ENCODE data around the gene ANKRD17. TPM values are rescaled to one million over a fixed set of nuclear protein-coding genes. Genes with fewer than 3 reads are reported as not detected.
"Not testable (repeated sequence)": the region's sequence is repeated elsewhere in the genome, so short reads cannot be mapped to it uniquely, and the experiment has no call there.

ANKRD17 gene
- total RNA-seq, 3 donors from 2014 or later = 65.7 to 66.2 (median 66.1) TPM

GRCh38 chr4:73230865-73231517, 27.6 kb downstream of the ANKRD17 start:
- DNase-seq = no peak
- H3K36me3 Mint-ChIP-seq (ENCODE audit: insufficient read depth) = peaks cover 33% of the 10 kb centered on the region
- H3K27me3 Mint-ChIP-seq (ENCODE audit: low read depth) = no peaks in the 10 kb centered on the region
- H3K4me1 Mint-ChIP-seq (ENCODE audit: low read depth) = peaks cover 13% of the 10 kb centered on the region
- H3K4me3 Mint-ChIP-seq = no peak overlapping the region
- no peak for ATAC-seq
- no peaks in the 10 kb centered on the region for H3K9me3 Mint-ChIP-seq

GRCh38 chr4:73228800-73229199, 29.8 kb downstream of the ANKRD17 start:
- Mint-ChIP-seq H3K36me3 (ENCODE audit: insufficient read depth) (peaks cover 20% of the 10 kb centered on the region), H3K4me1 (ENCODE audit: low read depth) (peaks cover 18% of the 10 kb centered on the region)
- not testable (repeated sequence) for ATAC-seq; DNase-seq; H3K27me3 Mint-ChIP-seq (ENCODE audit: low read depth); H3K4me3 Mint-ChIP-seq; H3K9me3 Mint-ChIP-seq

GRCh38 chr4:73224886-73225285, 33.7 kb downstream of the ANKRD17 start:
- no peak for ATAC-seq
- Mint-ChIP-seq H3K4me3 (no peak overlapping the region), H3K4me1 (ENCODE audit: low read depth) (peaks cover 31% of the 10 kb centered on the region), H3K36me3 (ENCODE audit: insufficient read depth) (peaks cover 7% of the 10 kb centered on the region), H3K27me3 (ENCODE audit: low read depth) (no peaks in the 10 kb centered on the region), H3K9me3 (no peaks in the 10 kb centered on the region)
- no peak for DNase-seq

GRCh38 chr4:73223258-73223650, 35.3 kb downstream of the ANKRD17 start:
- Mint-ChIP-seq H3K9me3 (no peaks in the 10 kb centered on the region), H3K36me3 (ENCODE audit: insufficient read depth) (peaks cover 2% of the 10 kb centered on the region), H3K4me1 (ENCODE audit: low read depth) (peaks cover 41% of the 10 kb centered on the region), H3K27me3 (ENCODE audit: low read depth) (no peaks in the 10 kb centered on the region), H3K4me3 (peak overlapping the region; percentile 13)
- DNase-seq (no peak), ATAC-seq (no peak)

GRCh38 chr4:73222466-73223257, 35.9 kb downstream of the ANKRD17 start:
- no peak overlapping the region for H3K4me3 Mint-ChIP-seq
- H3K36me3 Mint-ChIP-seq (ENCODE audit: insufficient read depth) = peaks cover 2% of the 10 kb centered on the region
- H3K9me3 Mint-ChIP-seq = no peaks in the 10 kb centered on the region
- peak; percentile 21 for DNase-seq
- no peaks in the 10 kb centered on the region for H3K27me3 Mint-ChIP-seq (ENCODE audit: low read depth)
- peaks cover 41% of the 10 kb centered on the region for H3K4me1 Mint-ChIP-seq (ENCODE audit: low read depth)
- ATAC-seq = peak; percentile 100

- Mint-ChIP-seq H3K27me3 (ENCODE audit: low read depth) (no peaks in the 10 kb centered on the region), H3K4me3 (peak overlapping the region; percentile 64), H3K4me1 (ENCODE audit: low read depth) (peaks cover 46% of the 10 kb centered on the region), H3K9me3 (no peaks in the 10 kb centered on the region), H3K36me3 (ENCODE audit: insufficient read depth) (peaks cover 2% of the 10 kb centered on the region)
- DNase-seq (no peak), ATAC-seq (no peak)
Measured at GRCh38 chr4:73221734-73222133, 36.9 kb downstream of the ANKRD17 start.

- ATAC-seq = no peak
- H3K36me3 Mint-ChIP-seq (ENCODE audit: insufficient read depth) = peaks cover 4% of the 10 kb centered on the region
- no peak overlapping the region for H3K4me3 Mint-ChIP-seq
- no peak for DNase-seq
- peaks cover 50% of the 10 kb centered on the region for H3K4me1 Mint-ChIP-seq (ENCODE audit: low read depth)
- no peaks in the 10 kb centered on the region for H3K9me3 Mint-ChIP-seq
- no peaks in the 10 kb centered on the region for H3K27me3 Mint-ChIP-seq (ENCODE audit: low read depth)
Measured at GRCh38 chr4:73220815-73221214, 37.8 kb downstream of the ANKRD17 start.

- H3K27me3 Mint-ChIP-seq (ENCODE audit: low read depth) = no peaks in the 10 kb centered on the region
- ATAC-seq (no peak), DNase-seq (no peak)
- H3K36me3 Mint-ChIP-seq (ENCODE audit: insufficient read depth) = peaks cover 13% of the 10 kb centered on the region
- no peak overlapping the region for H3K4me3 Mint-ChIP-seq
- H3K4me1 Mint-ChIP-seq (ENCODE audit: low read depth) = peaks cover 39% of the 10 kb centered on the region
- no peaks in the 10 kb centered on the region for H3K9me3 Mint-ChIP-seq
Measured at GRCh38 chr4:73213916-73214653, 44.5 kb downstream of the ANKRD17 start.

- peaks cover 38% of the 10 kb centered on the region for H3K4me1 Mint-ChIP-seq (ENCODE audit: low read depth)
- H3K27me3 Mint-ChIP-seq (ENCODE audit: low read depth) = no peaks in the 10 kb centered on the region
- ATAC-seq = no peak
Measured at GRCh38 chr4:73212982-73213730, 45.4 kb downstream of the ANKRD17 start.

GRCh38 chr4:73211968-73212367, 46.6 kb downstream of the ANKRD17 start:
- DNase-seq (no peak), ATAC-seq (no peak)
- Mint-ChIP-seq H3K36me3 (ENCODE audit: insufficient read depth) (peaks cover 19% of the 10 kb centered on the region), H3K9me3 (peaks cover 3% of the 10 kb centered on the region), H3K4me3 (no peak overlapping the region), H3K27me3 (ENCODE audit: low read depth) (no peaks in the 10 kb centered on the region), H3K4me1 (ENCODE audit: low read depth) (peaks cover 37% of the 10 kb centered on the region)

More at GRCh38 chr4:73212982-73213730, 45.4 kb downstream of the ANKRD17 start:
- H3K36me3 Mint-ChIP-seq (ENCODE audit: insufficient read depth) = peaks cover 15% of the 10 kb centered on the region
- DNase-seq = no peak
- no peaks in the 10 kb centered on the region for H3K9me3 Mint-ChIP-seq
- H3K4me3 Mint-ChIP-seq = no peak overlapping the region

GRCh38 chr4:73208376-73208775, 50.2 kb downstream of the ANKRD17 start:
- Mint-ChIP-seq H3K36me3 (ENCODE audit: insufficient read depth) (peaks cover 30% of the 10 kb centered on the region), H3K4me1 (ENCODE audit: low read depth) (peaks cover 47% of the 10 kb centered on the region), H3K9me3 (peaks cover 14% of the 10 kb centered on the region), H3K4me3 (no peak overlapping the region), H3K27me3 (ENCODE audit: low read depth) (no peaks in the 10 kb centered on the region)
- ATAC-seq (no peak), DNase-seq (no peak)

- H3K9me3 Mint-ChIP-seq = peaks cover 24% of the 10 kb centered on the region
- H3K4me1 Mint-ChIP-seq (ENCODE audit: low read depth) = peaks cover 47% of the 10 kb centered on the region
- peaks cover 38% of the 10 kb centered on the region for H3K36me3 Mint-ChIP-seq (ENCODE audit: insufficient read depth)
- H3K27me3 Mint-ChIP-seq (ENCODE audit: low read depth) = no peaks in the 10 kb centered on the region
- H3K4me3 Mint-ChIP-seq = no peak overlapping the region
- DNase-seq (no peak), ATAC-seq (no peak)
Measured at GRCh38 chr4:73206236-73206635, 52.4 kb downstream of the ANKRD17 start.

- no peak for DNase-seq
- Mint-ChIP-seq H3K27me3 (ENCODE audit: low read depth) (no peaks in the 10 kb centered on the region), H3K9me3 (peaks cover 24% of the 10 kb centered on the region), H3K4me1 (ENCODE audit: low read depth) (peaks cover 45% of the 10 kb centered on the region), H3K36me3 (ENCODE audit: insufficient read depth) (peaks cover 35% of the 10 kb centered on the region), H3K4me3 (no peak overlapping the region)
- ATAC-seq = no peak
Measured at GRCh38 chr4:73205482-73205881, 53.1 kb downstream of the ANKRD17 start.

- not testable (repeated sequence) for H3K4me3 Mint-ChIP-seq; H3K27me3 Mint-ChIP-seq (ENCODE audit: low read depth); DNase-seq; ATAC-seq
- peaks cover 35% of the 10 kb centered on the region for H3K36me3 Mint-ChIP-seq (ENCODE audit: insufficient read depth)
- H3K9me3 Mint-ChIP-seq = peaks cover 24% of the 10 kb centered on the region
- peaks cover 41% of the 10 kb centered on the region for H3K4me1 Mint-ChIP-seq (ENCODE audit: low read depth)
Measured at GRCh38 chr4:73203976-73204375, 54.6 kb downstream of the ANKRD17 start.
